HEK293 (cell line): ENCODE data around the gene CADPS.

Source experiments
- BCL6B ChIP-seq: fragments of 450-650 bp; formaldehyde crosslinking; IDR thresholded peaks from 2 replicates; pipeline ENCODE4 v1.5.1; 2017; ENCODE audit warnings: missing biosample characterization, missing genetic modification characterization
- GLI4 ChIP-seq: fragments of 450-650 bp; formaldehyde crosslinking; IDR thresholded peaks from 2 replicates; pipeline ENCODE4 v1.5.1; 2016; ENCODE audit warnings: missing biosample characterization, missing genetic modification characterization
- IKZF3 ChIP-seq: fragments of 450-650 bp; IDR thresholded peaks from 2 replicates; pipeline ENCODE4 v1.5.0; 2018; ENCODE audit warnings: missing biosample characterization, mild to moderate bottlenecking, missing genetic modification characterization, moderate library complexity
- KLF9 ChIP-seq: fragments of 450-650 bp; formaldehyde crosslinking; IDR thresholded peaks from 2 replicates; pipeline ENCODE4 v1.5.1; 2016; ENCODE audit warnings: missing biosample characterization, missing genetic modification characterization, low read depth
- RBAK ChIP-seq: fragments of 450-650 bp; formaldehyde crosslinking; IDR thresholded peaks from 2 replicates; pipeline ENCODE4 v1.5.1; 2016; ENCODE audit warnings: missing biosample characterization, missing genetic modification characterization
- TCF7L2 ChIP-seq: IDR thresholded peaks from 2 replicates; pipeline ENCODE4 v1.6.1; 2011; ENCODE audit warnings: low read depth, mild to moderate bottlenecking, inconsistent platforms, low read length, moderate library complexity, borderline replicate concordance
- ZBTB8A ChIP-seq: fragments of 450-650 bp; formaldehyde crosslinking; IDR thresholded peaks from 2 replicates; pipeline ENCODE4 v1.5.1; 2016; ENCODE audit warnings: missing biosample characterization, missing genetic modification characterization
- ZFP41 ChIP-seq: fragments of 450-650 bp; formaldehyde crosslinking; IDR thresholded peaks from 2 replicates; pipeline ENCODE4 v1.5.1; 2016; ENCODE audit warnings: missing biosample characterization, missing genetic modification characterization, borderline replicate concordance
- ZNF148 ChIP-seq: fragments of 450-650 bp; formaldehyde crosslinking; IDR thresholded peaks from 2 replicates; pipeline ENCODE4 v1.5.0; 2017; ENCODE audit warnings: missing biosample characterization, missing genetic modification characterization, borderline replicate concordance
- ZNF214 ChIP-seq: fragments of 450-650 bp; formaldehyde crosslinking; IDR thresholded peaks from 2 replicates; pipeline ENCODE4 v1.5.1; 2017; ENCODE audit warnings: missing biosample characterization, mild to moderate bottlenecking, missing genetic modification characterization, borderline replicate concordance
- ZNF266 ChIP-seq: fragments of 450-650 bp; formaldehyde crosslinking; IDR thresholded peaks from 2 replicates; pipeline ENCODE4 v1.5.1; 2016; ENCODE audit warnings: missing biosample characterization, missing genetic modification characterization, low read depth
- ZNF302 ChIP-seq: fragments of 450-650 bp; formaldehyde crosslinking; IDR thresholded peaks from 2 replicates; pipeline ENCODE4 v1.5.1; 2016; ENCODE audit warnings: missing biosample characterization, missing genetic modification characterization, low read depth
- ZNF521 ChIP-seq: fragments of 450-650 bp; formaldehyde crosslinking; IDR thresholded peaks from 2 replicates; pipeline ENCODE4 v1.5.1; 2017; ENCODE audit warnings: missing biosample characterization, mild to moderate bottlenecking, missing genetic modification characterization
- ZNF529 ChIP-seq: fragments of 450-650 bp; formaldehyde crosslinking; IDR thresholded peaks from 2 replicates; pipeline ENCODE4 v1.5.1; 2017; ENCODE audit warnings: missing genetic modification characterization, missing biosample characterization; ENCODE audit not compliant: insufficient replicate concordance
- ZNF549 ChIP-seq: fragments of 450-650 bp; IDR thresholded peaks from 2 replicates; pipeline ENCODE4 v1.5.1; 2018; ENCODE audit warnings: missing biosample characterization, missing genetic modification characterization, mild to moderate bottlenecking, inconsistent platforms, moderate library complexity
- ZNF558 ChIP-seq: fragments of 450-650 bp; formaldehyde crosslinking; IDR thresholded peaks from 2 replicates; pipeline ENCODE4 v1.5.1; 2016; ENCODE audit warnings: missing biosample characterization, missing genetic modification characterization
- ZNF571 ChIP-seq: fragments of 450-650 bp; formaldehyde crosslinking; IDR thresholded peaks from 2 replicates; pipeline ENCODE4 v1.5.0; 2017; ENCODE audit warnings: missing biosample characterization, missing genetic modification characterization
- ZNF596 ChIP-seq: fragments of 450-650 bp; IDR thresholded peaks from 2 replicates; pipeline ENCODE4 v1.5.0; 2018; ENCODE audit warnings: missing biosample characterization, mild to moderate bottlenecking, missing genetic modification characterization, moderate library complexity
- ZNF692 ChIP-seq: fragments of 450-650 bp; formaldehyde crosslinking; IDR thresholded peaks from 2 replicates; pipeline ENCODE4 v1.5.1; 2016; ENCODE audit warnings: missing biosample characterization, missing genetic modification characterization
- ZNF701 ChIP-seq: fragments of 450-650 bp; formaldehyde crosslinking; IDR thresholded peaks from 2 replicates; pipeline ENCODE4 v1.5.1; 2016; ENCODE audit warnings: missing biosample characterization, missing genetic modification characterization
- ZNF768 ChIP-seq: fragments of 450-650 bp; formaldehyde crosslinking; IDR thresholded peaks from 2 replicates; pipeline ENCODE4 v1.5.1; 2018; ENCODE audit warnings: missing biosample characterization, mild to moderate bottlenecking, missing genetic modification characterization
- ZNF785 ChIP-seq: fragments of 450-650 bp; formaldehyde crosslinking; IDR thresholded peaks from 2 replicates; pipeline ENCODE4 v1.5.1; 2016; ENCODE audit warnings: missing biosample characterization, missing genetic modification characterization
- ZSCAN16 ChIP-seq: fragments of 450-650 bp; formaldehyde crosslinking; IDR thresholded peaks from 2 replicates; pipeline ENCODE4 v1.5.1; 2016; ENCODE audit warnings: missing biosample characterization, missing genetic modification characterization
- ZSCAN4 ChIP-seq: fragments of 450-650 bp; formaldehyde crosslinking; IDR thresholded peaks from 2 replicates; pipeline ENCODE4 v1.5.1; 2017; ENCODE audit warnings: missing biosample characterization, missing genetic modification characterization
- ZXDB ChIP-seq: fragments of 450-650 bp; formaldehyde crosslinking; IDR thresholded peaks from 2 replicates; pipeline ENCODE4 v1.5.1; 2016; ENCODE audit warnings: missing biosample characterization, missing genetic modification characterization
- TF ChIP-seq, protein P1 (sequence below): fragments of 450-650 bp; formaldehyde crosslinking; IDR thresholded peaks from 2 replicates; pipeline ENCODE4 v1.5.1; 2017; ENCODE audit warnings: missing biosample characterization, missing genetic modification characterization
- TF ChIP-seq, protein P2 (sequence below): fragments of 450-650 bp; formaldehyde crosslinking; IDR thresholded peaks from 2 replicates; pipeline ENCODE4 v1.5.1; 2016; ENCODE audit warnings: missing biosample characterization, missing genetic modification characterization
- TF ChIP-seq, protein P3 (sequence below): fragments of 450-650 bp; IDR thresholded peaks from 2 replicates; pipeline ENCODE4 v1.5.1; 2018; ENCODE audit warnings: missing biosample characterization, mild to moderate bottlenecking, missing genetic modification characterization

CADPS gene

GRCh38 chr3:62607287-62608029 is 267.8 kb downstream of the CADPS start (continued):
- TF ChIP-seq, protein P1, sequence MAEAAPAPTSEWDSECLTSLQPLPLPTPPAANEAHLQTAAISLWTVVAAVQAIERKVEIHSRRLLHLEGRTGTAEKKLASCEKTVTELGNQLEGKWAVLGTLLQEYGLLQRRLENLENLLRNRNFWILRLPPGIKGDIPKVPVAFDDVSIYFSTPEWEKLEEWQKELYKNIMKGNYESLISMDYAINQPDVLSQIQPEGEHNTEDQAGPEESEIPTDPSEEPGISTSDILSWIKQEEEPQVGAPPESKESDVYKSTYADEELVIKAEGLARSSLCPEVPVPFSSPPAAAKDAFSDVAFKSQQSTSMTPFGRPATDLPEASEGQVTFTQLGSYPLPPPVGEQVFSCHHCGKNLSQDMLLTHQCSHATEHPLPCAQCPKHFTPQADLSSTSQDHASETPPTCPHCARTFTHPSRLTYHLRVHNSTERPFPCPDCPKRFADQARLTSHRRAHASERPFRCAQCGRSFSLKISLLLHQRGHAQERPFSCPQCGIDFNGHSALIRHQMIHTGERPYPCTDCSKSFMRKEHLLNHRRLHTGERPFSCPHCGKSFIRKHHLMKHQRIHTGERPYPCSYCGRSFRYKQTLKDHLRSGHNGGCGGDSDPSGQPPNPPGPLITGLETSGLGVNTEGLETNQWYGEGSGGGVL (tag by site-specific recombination): no peak
- TF ChIP-seq ZBTB8A: peak; percentile 60
- TF ChIP-seq ZNF692 (tag by site-specific recombination): 0 out of 2 replicates have a peak, but pooled peaks have one; percentile 57
- no peak for TF ChIP-seq TCF7L2
- TF ChIP-seq ZNF558: no peak
- no peak for TF ChIP-seq ZSCAN4 (tag by site-specific recombination)
- TF ChIP-seq KLF9 (tag by site-specific recombination): no peak
- TF ChIP-seq, protein P2, sequence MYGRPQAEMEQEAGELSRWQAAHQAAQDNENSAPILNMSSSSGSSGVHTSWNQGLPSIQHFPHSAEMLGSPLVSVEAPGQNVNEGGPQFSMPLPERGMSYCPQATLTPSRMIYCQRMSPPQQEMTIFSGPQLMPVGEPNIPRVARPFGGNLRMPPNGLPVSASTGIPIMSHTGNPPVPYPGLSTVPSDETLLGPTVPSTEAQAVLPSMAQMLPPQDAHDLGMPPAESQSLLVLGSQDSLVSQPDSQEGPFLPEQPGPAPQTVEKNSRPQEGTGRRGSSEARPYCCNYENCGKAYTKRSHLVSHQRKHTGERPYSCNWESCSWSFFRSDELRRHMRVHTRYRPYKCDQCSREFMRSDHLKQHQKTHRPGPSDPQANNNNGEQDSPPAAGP (tag by site-specific recombination): no peak
- TF ChIP-seq ZNF148 (tag by site-specific recombination): no peak
- no peak for TF ChIP-seq ZXDB (tag by site-specific recombination)
- TF ChIP-seq ZNF571: no peak
- TF ChIP-seq, protein P3, sequence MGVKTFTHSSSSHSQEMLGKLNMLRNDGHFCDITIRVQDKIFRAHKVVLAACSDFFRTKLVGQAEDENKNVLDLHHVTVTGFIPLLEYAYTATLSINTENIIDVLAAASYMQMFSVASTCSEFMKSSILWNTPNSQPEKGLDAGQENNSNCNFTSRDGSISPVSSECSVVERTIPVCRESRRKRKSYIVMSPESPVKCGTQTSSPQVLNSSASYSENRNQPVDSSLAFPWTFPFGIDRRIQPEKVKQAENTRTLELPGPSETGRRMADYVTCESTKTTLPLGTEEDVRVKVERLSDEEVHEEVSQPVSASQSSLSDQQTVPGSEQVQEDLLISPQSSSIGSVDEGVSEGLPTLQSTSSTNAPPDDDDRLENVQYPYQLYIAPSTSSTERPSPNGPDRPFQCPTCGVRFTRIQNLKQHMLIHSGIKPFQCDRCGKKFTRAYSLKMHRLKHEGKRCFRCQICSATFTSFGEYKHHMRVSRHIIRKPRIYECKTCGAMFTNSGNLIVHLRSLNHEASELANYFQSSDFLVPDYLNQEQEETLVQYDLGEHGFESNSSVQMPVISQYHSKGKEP (tag by site-specific recombination): no peak
- no peak for TF ChIP-seq ZNF785
- no peak for TF ChIP-seq ZNF214 (tag by site-specific recombination)
- TF ChIP-seq ZNF768 (tag by site-specific recombination): no peak
- TF ChIP-seq RBAK: no peak
- TF ChIP-seq ZFP41 (tag by site-specific recombination): no peak
- TF ChIP-seq ZNF596 (tag by site-specific recombination): no peak
- no peak for TF ChIP-seq ZNF549
- no peak for TF ChIP-seq ZNF529 (tag by site-specific recombination)
- no peak for TF ChIP-seq IKZF3 (tag by site-specific recombination)
- TF ChIP-seq GLI4 (tag by site-specific recombination): no peak
- no peak for TF ChIP-seq ZNF521 (tag by site-specific recombination)
- no peak for TF ChIP-seq BCL6B (tag by site-specific recombination)
- no peak for TF ChIP-seq ZNF302 (tag by site-specific recombination)
- no peak for TF ChIP-seq ZNF266 (tag by site-specific recombination)
- TF ChIP-seq ZSCAN16: 0 out of 2 replicates have a peak, but pooled peaks have one; percentile 32
- no peak for TF ChIP-seq ZNF701
